Measurements from ENCODE around the gene RABEP2. TPM values are rescaled to one million over a fixed set of nuclear protein-coding genes. Genes with fewer than 3 reads are reported as not detected.

The RABEP2 gene
- total RNA-seq, 4 donors from 2014 or later = 70.6 to 394 (median 120) TPM

DNA sequence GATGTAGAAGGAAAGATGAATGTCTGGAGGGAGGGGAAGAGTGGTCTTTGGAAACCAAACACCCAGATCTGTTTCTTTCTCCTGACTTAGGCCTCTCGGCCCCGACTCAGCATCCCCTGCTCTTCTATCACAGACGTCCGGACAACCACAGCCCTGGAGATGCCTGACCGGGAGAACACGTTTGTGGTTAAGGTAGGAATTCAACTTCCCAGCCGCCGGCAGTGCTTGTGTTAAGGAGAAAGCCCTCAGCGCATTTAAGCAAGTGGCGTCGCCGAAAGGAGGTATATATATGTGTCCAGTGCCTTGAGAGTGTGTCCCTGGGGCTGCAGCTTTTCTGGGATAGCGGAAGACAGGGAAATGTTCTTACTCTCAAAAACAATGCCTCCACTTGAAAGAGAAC lies 57.8 kb downstream of the RABEP2 start:
- Histone ChIP-seq H3K4me1 (peaks cover 0 to 23% (median 13%) of the 10 kb centered on the region in 4 donors), H3K36me3 (peaks cover 0 to 57% (median 0%) of the 10 kb centered on the region in 3 donors), H3K9me3 (no peaks in the 10 kb centered on the region), H3K27me3 (no peaks in the 10 kb centered on the region), H3K27ac (no peak overlapping the region), H3K4me3 (no peak overlapping the region)
- no peak for DNase-seq
- TF ChIP-seq, protein P1, sequence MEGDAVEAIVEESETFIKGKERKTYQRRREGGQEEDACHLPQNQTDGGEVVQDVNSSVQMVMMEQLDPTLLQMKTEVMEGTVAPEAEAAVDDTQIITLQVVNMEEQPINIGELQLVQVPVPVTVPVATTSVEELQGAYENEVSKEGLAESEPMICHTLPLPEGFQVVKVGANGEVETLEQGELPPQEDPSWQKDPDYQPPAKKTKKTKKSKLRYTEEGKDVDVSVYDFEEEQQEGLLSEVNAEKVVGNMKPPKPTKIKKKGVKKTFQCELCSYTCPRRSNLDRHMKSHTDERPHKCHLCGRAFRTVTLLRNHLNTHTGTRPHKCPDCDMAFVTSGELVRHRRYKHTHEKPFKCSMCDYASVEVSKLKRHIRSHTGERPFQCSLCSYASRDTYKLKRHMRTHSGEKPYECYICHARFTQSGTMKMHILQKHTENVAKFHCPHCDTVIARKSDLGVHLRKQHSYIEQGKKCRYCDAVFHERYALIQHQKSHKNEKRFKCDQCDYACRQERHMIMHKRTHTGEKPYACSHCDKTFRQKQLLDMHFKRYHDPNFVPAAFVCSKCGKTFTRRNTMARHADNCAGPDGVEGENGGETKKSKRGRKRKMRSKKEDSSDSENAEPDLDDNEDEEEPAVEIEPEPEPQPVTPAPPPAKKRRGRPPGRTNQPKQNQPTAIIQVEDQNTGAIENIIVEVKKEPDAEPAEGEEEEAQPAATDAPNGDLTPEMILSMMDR (IDR thresholded peaks at IDR 0.05) = no peak
- no peak for TF ChIP-seq POLR2A (IDR thresholded peaks at IDR 0.05)

DNA sequence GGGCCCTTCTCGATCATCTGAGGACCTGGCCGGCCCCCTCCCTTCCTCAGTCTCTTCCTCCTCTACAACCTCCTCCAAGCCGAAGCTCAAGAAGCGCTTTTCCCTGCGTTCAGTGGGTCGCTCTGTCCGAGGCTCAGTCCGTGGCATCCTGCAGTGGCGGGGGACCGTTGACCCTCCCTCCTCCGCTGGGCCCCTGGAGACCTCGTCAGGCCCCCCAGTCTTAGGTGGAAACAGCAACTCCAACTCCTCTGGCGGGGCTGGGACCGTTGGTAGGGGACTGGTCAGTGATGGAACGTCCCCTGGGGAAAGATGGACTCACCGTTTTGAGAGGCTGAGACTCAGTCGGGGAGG lies 58.6 kb downstream of the RABEP2 start:
- Histone ChIP-seq H3K4me1 (peaks cover 0 to 23% (median 13%) of the 10 kb centered on the region in 4 donors), H3K4me3 (peak overlapping the region in 2 of 4 donors; percentile 4 to 21), H3K27ac (no peak overlapping the region), H3K27me3 (no peaks in the 10 kb centered on the region), H3K36me3 (peaks cover 0 to 49% (median 0%) of the 10 kb centered on the region in 3 donors), H3K9me3 (no peaks in the 10 kb centered on the region)
- no peak for DNase-seq
- TF ChIP-seq, protein P1 (IDR thresholded peaks at IDR 0.05) = no peak
- no peak for TF ChIP-seq POLR2A (IDR thresholded peaks at IDR 0.05)

DNA sequence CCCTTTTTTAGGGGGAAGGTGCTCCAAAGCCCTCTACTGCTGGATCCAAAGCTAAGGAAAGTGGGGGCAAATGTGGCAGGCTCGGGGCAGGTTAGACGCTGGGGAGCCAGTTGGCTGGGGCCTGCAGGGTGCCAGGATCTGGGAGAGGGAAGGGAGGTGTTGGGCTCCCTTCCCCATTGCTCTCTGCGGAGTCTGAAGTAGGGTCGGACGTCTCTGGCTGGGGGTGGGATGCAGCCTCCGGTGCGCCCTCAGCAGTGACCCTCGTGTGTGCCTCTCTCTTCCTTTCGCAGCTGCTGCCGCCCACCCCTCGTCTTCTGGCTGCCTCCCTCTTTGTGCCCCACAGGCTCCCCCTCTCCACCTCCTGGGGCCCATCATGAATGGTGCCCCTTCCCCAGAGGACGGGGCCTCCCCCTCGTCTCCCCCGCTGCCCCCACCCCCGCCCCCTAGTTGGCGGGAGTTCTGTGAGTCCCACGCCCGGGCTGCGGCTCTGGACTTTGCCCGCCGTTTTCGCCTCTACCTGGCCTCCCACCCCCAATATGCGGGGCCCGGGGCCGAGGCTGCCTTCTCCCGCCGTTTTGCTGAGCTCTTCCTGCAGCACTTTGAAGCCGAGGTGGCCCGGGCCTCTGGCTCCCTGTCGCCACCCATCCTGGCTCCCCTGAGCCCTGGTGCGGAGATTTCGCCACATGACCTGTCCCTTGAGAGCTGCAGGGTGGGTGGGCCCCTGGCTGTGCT lies 59.1 kb downstream of the RABEP2 start:
- Histone ChIP-seq H3K27me3 (no peaks in the 10 kb centered on the region), H3K36me3 (peaks cover 0 to 44% (median 0%) of the 10 kb centered on the region in 3 donors), H3K4me1 (peaks cover 0 to 23% (median 13%) of the 10 kb centered on the region in 4 donors), H3K27ac (no peak overlapping the region), H3K9me3 (no peaks in the 10 kb centered on the region), H3K4me3 (peak overlapping the region in 2 of 4 donors; percentile 4 to 21)
- TF ChIP-seq, protein P1 (IDR thresholded peaks at IDR 0.05) = no peak
- no peak for TF ChIP-seq POLR2A (IDR thresholded peaks at IDR 0.05)
- no peak for DNase-seq

DNA sequence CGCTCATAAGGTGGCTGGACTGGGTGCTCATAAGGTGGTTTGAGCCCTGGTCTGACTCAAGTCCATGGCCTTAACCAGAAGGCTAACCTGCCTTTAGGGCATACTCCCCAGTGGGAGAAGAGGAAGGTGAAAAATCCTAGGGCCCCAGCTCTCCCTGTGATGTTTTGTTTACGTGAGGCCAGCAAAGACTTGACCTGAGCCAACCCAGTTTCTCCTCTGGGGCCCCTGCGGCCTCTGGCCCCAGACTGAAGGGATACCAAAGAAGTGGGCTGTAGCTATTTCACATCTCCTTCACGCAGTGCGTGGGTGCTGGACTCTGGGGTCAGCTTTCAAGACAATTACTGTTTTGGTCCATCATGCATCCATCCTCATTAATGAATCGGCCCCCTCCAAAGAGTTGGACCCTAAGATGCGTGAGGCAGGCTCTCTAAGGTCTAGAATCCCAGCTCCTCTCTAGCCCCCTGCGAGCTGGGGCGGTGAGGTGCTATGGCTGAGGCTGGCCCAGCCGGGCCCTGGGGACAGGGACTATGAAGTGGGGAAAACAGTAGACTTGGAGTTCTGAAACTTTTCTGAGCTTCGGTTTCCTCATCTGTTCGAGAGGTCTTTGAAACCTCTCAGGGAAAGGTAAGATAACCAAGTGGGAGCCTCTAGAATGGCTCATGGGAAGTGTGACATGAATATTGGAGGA lies 59.9 kb downstream of the RABEP2 start:
- Histone ChIP-seq H3K27ac (peak overlapping the region in 2 of 4 donors; percentile 93 to 94), H3K4me1 (peaks cover 0 to 23% (median 13%) of the 10 kb centered on the region in 4 donors), H3K9me3 (no peaks in the 10 kb centered on the region), H3K36me3 (peaks cover 0 to 36% (median 0%) of the 10 kb centered on the region in 3 donors), H3K4me3 (peak overlapping the region in 2 of 4 donors; percentile 74 to 82), H3K27me3 (no peaks in the 10 kb centered on the region)
- DNase-seq = no peak
- no peak for TF ChIP-seq POLR2A (IDR thresholded peaks at IDR 0.05)
- TF ChIP-seq, protein P1 (IDR thresholded peaks at IDR 0.05) = no peak

DNA sequence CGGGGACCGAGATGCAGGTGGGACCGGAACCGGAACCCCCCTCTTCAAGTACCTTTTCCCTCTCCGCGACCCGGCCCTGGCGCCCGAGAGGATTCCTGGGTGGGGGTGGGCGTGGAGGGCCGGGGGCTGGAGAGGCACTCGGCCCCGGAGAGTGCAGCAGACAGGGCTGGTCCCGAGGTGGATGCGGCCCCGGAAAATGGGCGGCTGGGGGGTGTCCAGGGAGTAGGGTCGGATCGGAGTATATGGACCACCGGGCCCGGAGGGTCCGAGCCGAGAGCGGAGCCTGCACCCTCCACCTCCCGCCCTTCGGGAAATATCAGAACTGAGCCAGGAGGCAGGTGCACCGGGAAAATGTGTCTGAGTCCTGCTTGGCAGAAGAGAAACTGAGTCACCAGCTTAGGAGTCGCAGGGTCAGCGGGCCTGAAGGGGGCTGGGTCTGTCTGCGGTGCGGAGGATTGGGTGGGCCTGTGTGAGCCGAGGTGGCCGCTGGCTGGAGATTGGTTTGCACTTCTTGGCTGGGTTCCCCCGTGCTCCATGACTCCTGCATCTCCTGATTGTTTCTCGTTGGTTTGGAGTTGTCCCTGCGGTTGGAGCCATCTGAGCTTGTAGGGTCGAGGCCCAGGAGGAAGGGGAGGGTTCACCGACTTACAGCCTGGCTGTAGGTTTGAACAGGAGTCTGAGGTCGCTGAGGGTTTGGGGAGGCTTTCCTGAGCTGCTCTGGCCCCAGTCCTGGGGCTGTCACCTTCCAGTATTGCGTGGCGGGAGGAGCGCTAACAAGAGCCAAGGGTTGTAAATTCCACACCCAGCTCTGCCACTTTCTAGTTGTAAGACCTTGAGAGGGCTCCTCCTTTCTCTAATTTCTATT lies 60.9 kb downstream of the RABEP2 start:
- Histone ChIP-seq H3K36me3 (peaks cover 0 to 26% (median 0%) of the 10 kb centered on the region in 3 donors), H3K4me1 (peaks cover 0 to 23% (median 13%) of the 10 kb centered on the region in 4 donors), H3K4me3 (peak overlapping the region; percentile 74 to 86 (median 78)), H3K27me3 (no peaks in the 10 kb centered on the region), H3K9me3 (no peaks in the 10 kb centered on the region), H3K27ac (peak overlapping the region; percentile 87 to 94 (median 92))
- DNase-seq = peak in 1 of 3 donors; percentile 69
- TF ChIP-seq, protein P1 (IDR thresholded peaks at IDR 0.05) = no peak
- TF ChIP-seq POLR2A (IDR thresholded peaks at IDR 0.05) = peak in 1 of 2 donors; percentile 35
